HEK293 (cell line): Measurements from ENCODE around the gene NME8.

Experiments used
- CTCF ChIA-PET: fragments of 350-600 bp; formaldehyde crosslinking; extraction: SDS; loops from one replicate; lab custom pipeline; 2021; ENCODE audit warnings: antibody characterized with exemption; lab: Yijun Ruan, JAX
- POLR2A ChIA-PET: fragments of 300-600 bp; formaldehyde crosslinking; extraction: SDS; loops from one replicate; lab custom pipeline; 2020; ENCODE audit warnings: antibody characterized with exemption, inconsistent platforms; lab: Yijun Ruan, JAX
- H3K27ac ChIP-seq: fragments of 200-500 bp; sonication (Bioruptor generic); 2 replicates; pipeline ENCODE4 v1.5.1; 2014; ENCODE audit warnings: low read depth, low read length, control low read depth, inconsistent platforms; ENCODE audit errors: extremely low read depth
- H3K36me3 ChIP-seq, 2 experiments: fragments of 200-500 bp in 1 of 2; sonication (Bioruptor generic) in 1 of 2; 1 replicate in 1 of 2; 2 replicates in 1 of 2; pipeline ENCODE4 v1.5.1; 2014 to 2017; ENCODE audit warnings: inconsistent platforms in 2 of 2, low read length in 2 of 2; ENCODE audit not compliant: control insufficient read depth in 2 of 2, insufficient read depth in 1 of 2
- H3K4me1 ChIP-seq: fragments of 200-500 bp; sonication (Bioruptor generic); 2 replicates; pipeline ENCODE4 v1.5.1; 2014; ENCODE audit warnings: mild to moderate bottlenecking, low read length, inconsistent platforms; ENCODE audit not compliant: control insufficient read depth, insufficient read depth
- H3K4me3 ChIP-seq: 2 replicates; pipeline ENCODE4 v1.5.1; 2011; ENCODE audit warnings: low read depth, mild to moderate bottlenecking, control low read depth, low read length, moderate library complexity
- H3K9me3 ChIP-seq: fragments of 200-500 bp; sonication (Bioruptor generic); 2 replicates; pipeline ENCODE4 v1.5.1; 2014; ENCODE audit warnings: low read depth, low read length, inconsistent platforms; ENCODE audit not compliant: control insufficient read depth, insufficient read depth
- ELK4 ChIP-seq: IDR thresholded peaks from 2 replicates; pipeline ENCODE4 v1.6.1; 2011; ENCODE audit warnings: mild to moderate bottlenecking, low read depth, low read length, borderline replicate concordance
- HOXD13 ChIP-seq: sonication (generic); formaldehyde crosslinking; IDR thresholded peaks from 2 replicates; pipeline ENCODE4 v1.8.0; 2022; ENCODE audit warnings: missing genetic modification reagents, borderline replicate concordance
- KLF1 ChIP-seq: fragments of 450-650 bp; formaldehyde crosslinking; IDR thresholded peaks from 2 replicates; pipeline ENCODE4 v1.5.1; 2016; ENCODE audit warnings: missing biosample characterization, missing genetic modification characterization
- REST ChIP-seq: fragments of 450-650 bp; formaldehyde crosslinking; IDR thresholded peaks from 2 replicates; pipeline ENCODE4 v1.5.1; 2016; ENCODE audit warnings: missing biosample characterization, missing genetic modification characterization
- ZBTB26 ChIP-seq: fragments of 450-650 bp; formaldehyde crosslinking; optimal IDR thresholded peaks from 2 replicates; pipeline ENCODE3; 2016; ENCODE audit warnings: missing biosample characterization, mild to moderate bottlenecking, missing genetic modification characterization
- ZNF155 ChIP-seq: fragments of 450-650 bp; formaldehyde crosslinking; IDR thresholded peaks from 2 replicates; pipeline ENCODE4 v1.5.1; 2016; ENCODE audit warnings: missing biosample characterization, missing genetic modification characterization
- ZNF16 ChIP-seq: fragments of 450-650 bp; formaldehyde crosslinking; IDR thresholded peaks from 2 replicates; pipeline ENCODE4 v1.5.1; 2016; ENCODE audit warnings: low read depth, missing biosample characterization, missing genetic modification characterization
- ZNF169 ChIP-seq: fragments of 450-650 bp; formaldehyde crosslinking; IDR thresholded peaks from 2 replicates; pipeline ENCODE4 v1.5.1; 2016; ENCODE audit warnings: missing biosample characterization, missing genetic modification characterization
- ZNF175 ChIP-seq: fragments of 450-650 bp; formaldehyde crosslinking; IDR thresholded peaks from 2 replicates; pipeline ENCODE4 v1.5.1; 2016; ENCODE audit warnings: missing biosample characterization, missing genetic modification characterization
- ZNF239 ChIP-seq: fragments of 450-650 bp; formaldehyde crosslinking; IDR thresholded peaks from 2 replicates; pipeline ENCODE4 v1.5.1; 2016; ENCODE audit warnings: missing biosample characterization, missing genetic modification characterization
- ZNF394 ChIP-seq: fragments of 450-650 bp; formaldehyde crosslinking; IDR thresholded peaks from 2 replicates; pipeline ENCODE4 v1.5.1; 2016; ENCODE audit warnings: missing biosample characterization, missing genetic modification characterization, mild to moderate bottlenecking, moderate library complexity, borderline replicate concordance
- ZNF449 ChIP-seq: fragments of 450-650 bp; formaldehyde crosslinking; IDR thresholded peaks from 2 replicates; pipeline ENCODE4 v1.5.1; 2017; ENCODE audit warnings: missing biosample characterization, mild to moderate bottlenecking, missing genetic modification characterization, moderate library complexity
- ZNF548 ChIP-seq: fragments of 450-650 bp; formaldehyde crosslinking; IDR thresholded peaks from 2 replicates; pipeline ENCODE4 v1.5.1; 2016; ENCODE audit warnings: missing biosample characterization, missing genetic modification characterization
- ZNF639 ChIP-seq: fragments of 450-650 bp; formaldehyde crosslinking; IDR thresholded peaks from 2 replicates; pipeline ENCODE4 v1.5.1; 2016; ENCODE audit warnings: missing biosample characterization, missing genetic modification characterization
- ZSCAN5A ChIP-seq: fragments of 450-650 bp; formaldehyde crosslinking; IDR thresholded peaks from 2 replicates; pipeline ENCODE4 v1.5.1; 2016; ENCODE audit warnings: missing biosample characterization, missing genetic modification characterization

The NME8 gene

GRCh38 chr7:37928878-37929277 is 80.5 kb downstream of the NME8 start:
- Histone ChIP-seq H3K4me1 (no peaks in the 10 kb centered on the region), H3K4me3 (no peak overlapping the region), H3K9me3 (no peaks in the 10 kb centered on the region), H3K27ac (no peak overlapping the region), H3K36me3 (no peaks in the 10 kb centered on the region; a peak in 1 of 3 replicates)
- ChIA-PET POLR2A (no interaction called here), CTCF (interaction anchor here (0.7 to 1.7 kb wide), 4 partner anchors 11 to 388 kb away, joined by 3 to 10 read pairs (median 4); partner anchors contain the start of gene SFRP4)
- no peak for TF ChIP-seq ELK4
- TF ChIP-seq ZNF639 (tag by site-specific recombination): no peak
- TF ChIP-seq ZNF239 (tag by site-specific recombination): no peak
- TF ChIP-seq HOXD13 (CRISPR knock-in tag): no peak
- TF ChIP-seq ZBTB26 (tag by site-specific recombination): no peak
- no peak for TF ChIP-seq ZNF548
- no peak for TF ChIP-seq ZSCAN5A (tag by site-specific recombination)
- no peak for TF ChIP-seq ZNF16
- TF ChIP-seq ZNF449: no peak
- TF ChIP-seq ZNF155 (tag by site-specific recombination): no peak
- TF ChIP-seq KLF1 (tag by site-specific recombination): no peak
- TF ChIP-seq REST (tag by site-specific recombination): no peak
- TF ChIP-seq ZNF394 (tag by site-specific recombination): no peak
- no peak for TF ChIP-seq ZNF175 (tag by site-specific recombination)
- no peak for TF ChIP-seq ZNF169 (tag by site-specific recombination)
